Esophagus squamous epithelium (tissue), 5 donors: Measurements from ENCODE around the gene CAND2. TPM values are rescaled to one million over a fixed set of nuclear protein-coding genes. Genes with fewer than 3 reads are reported as not detected.
A peak's percentile ranks its signal among the peaks of the same experiment; 100 is the strongest.
"Not testable (repeated sequence)": the region's sequence is repeated elsewhere in the genome, so short reads cannot be mapped to it uniquely, and the experiment has no call there.

Source experiments
- DNase-seq: peaks from one replicate; lab custom pipeline; 2025; lab: John Stamatoyannopoulos, UW
- H3K27ac ChIP-seq, 4 donors: fragments of 200-600 bp; sonication (generic); one replicate each; pipeline ENCODE4 v1.5.1; 2016 to 2019; ENCODE audit warnings: mild to moderate bottlenecking in 1 of 4
- H3K27me3 ChIP-seq, 4 donors: fragments of 200-600 bp; sonication (generic); 1 replicate in 3 of 4; 2 replicates in 1 of 4; pipeline versions ENCODE4 v1.5.1 to v1.6.0; 2017 to 2021; ENCODE audit warnings: antibody characterized with exemption in 1 of 4
- H3K36me3 ChIP-seq, 3 donors: fragments of 200-600 bp; sonication (generic); one replicate each; pipeline ENCODE4 v1.5.1; 2016 to 2019
- H3K4me1 ChIP-seq, 3 donors: fragments of 200-600 bp; sonication (generic); one replicate each; pipeline ENCODE4 v1.5.1; 2017 to 2019
- H3K4me3 ChIP-seq, 4 donors: fragments of 200-600 bp; sonication (generic); 1 replicate in 3 of 4; 2 replicates in 1 of 4; pipeline ENCODE4 v1.5.1; 2016 to 2019; ENCODE audit warnings: mild to moderate bottlenecking in 2 of 4, moderate library complexity in 1 of 4
- H3K9me3 ChIP-seq, 3 donors: fragments of 200-600 bp; sonication (generic); one replicate each; pipeline ENCODE4 v1.5.1; 2016 to 2019
- CTCF ChIP-seq, 6 experiments: fragments of 450-650 bp in 4 of 6; fragments of 200-600 bp in 2 of 6; sonication (generic) in 2 of 6; IDR thresholded peaks; one replicate each; pipeline ENCODE4 v1.5.1; 2016 to 2019; ENCODE audit warnings: antibody characterized with exemption in 6 of 6, mild to moderate bottlenecking in 4 of 6, moderate library complexity in 4 of 6
- POLR2A ChIP-seq, 4 donors: fragments of 450-650 bp; IDR thresholded peaks; one replicate each; pipeline ENCODE4 v1.6.1; 2017; ENCODE audit warnings: antibody characterized with exemption in 4 of 4, mild to moderate bottlenecking in 4 of 4, moderate library complexity in 3 of 4
- WGBS, 2 donors: methylation state at CpG; one replicate each; pipeline ENCODE4 v1.1.5; 2018; 5-methylcytosine and 5-hydroxymethylcytosine counted together
- intact Hi-C: fragments of 100-400 bp; cut with DNase I; formaldehyde crosslinking; loops from one replicate; pipeline ENCODE4 v1.15.0; 2022
- total RNA-seq, 4 donors: library from RNA; depleted of rRNA; stranded (reverse); fragments of >200 nt; gene quantifications; one replicate each; pipeline ENCODE4 v1.1.0, GENCODE V29; 2016
- donor health status: DM: yes; HTN: yes; CAD: no.

The CAND2 gene
- total RNA-seq, 4 donors from 2014 or later, result 0.61 to 1.7 (median 0.91) TPM

GRCh38 chr3:12785096-12785495 is 11.4 kb upstream of the CAND2 start:
- H3K4me3 ChIP-seq, result no peak overlapping the region
- WGBS, 2 donors, result 54 to 69% methylated on average over 4 of the region's 4 CpGs
- no peaks in the 10 kb centered on the region for H3K36me3 ChIP-seq
- peaks cover 0 to 9% (median 7%) of the 10 kb centered on the region in 3 donors for H3K4me1 ChIP-seq
- DNase-seq, result no peak
- no peak for TF ChIP-seq CTCF (IDR thresholded peaks at IDR 0.05)
- no peak for TF ChIP-seq POLR2A (IDR thresholded peaks at IDR 0.05)
- H3K9me3 ChIP-seq, result no peaks in the 10 kb centered on the region
- H3K27me3 ChIP-seq, result no peaks in the 10 kb centered on the region
- intact Hi-C loops, result no loop called here
- no peak overlapping the region for H3K27ac ChIP-seq

GRCh38 chr3:12787346-12787745 is 9.1 kb upstream of the CAND2 start:
- DNase-seq, H3K4me1 ChIP-seq, H3K4me3 ChIP-seq, H3K9me3 ChIP-seq, intact Hi-C loops, H3K36me3 ChIP-seq, H3K27ac ChIP-seq, H3K27me3 ChIP-seq: not testable (repeated sequence)
- WGBS, 2 donors, result 43 to 64% methylated on average over 5 to 8 of the region's 9 CpGs
- TF ChIP-seq CTCF (IDR thresholded peaks at IDR 0.05), result peak in 4 of 6 experiments; percentile 6 to 30 (median 24)

GRCh38 chr3:12787967-12788690 is 8.4 kb upstream of the CAND2 start:
- H3K27ac ChIP-seq, H3K36me3 ChIP-seq, H3K27me3 ChIP-seq, H3K9me3 ChIP-seq, intact Hi-C loops, DNase-seq, H3K4me1 ChIP-seq, H3K4me3 ChIP-seq: not testable (repeated sequence)
- whole genome bisulfite sequencing, 2 donors, result 84 to 85% methylated on average over 15 to 16 of the region's 23 CpGs

GRCh38 chr3:12791430-12791829 is 5.0 kb upstream of the CAND2 start:
- no peak overlapping the region for H3K4me3 ChIP-seq
- no peak overlapping the region for H3K27ac ChIP-seq
- WGBS, 2 donors, result 83 to 85% methylated on average over 1 of the region's 1 CpG
- H3K9me3 ChIP-seq, result no peaks in the 10 kb centered on the region
- H3K27me3 ChIP-seq, result no peaks in the 10 kb centered on the region
- intact Hi-C loops, result no loop called here
- peaks cover 0 to 7% (median 5%) of the 10 kb centered on the region in 3 donors for H3K4me1 ChIP-seq
- no peaks in the 10 kb centered on the region for H3K36me3 ChIP-seq
- no peak for DNase-seq
- TF ChIP-seq CTCF (IDR thresholded peaks at IDR 0.05), result no peak
- TF ChIP-seq POLR2A (IDR thresholded peaks at IDR 0.05), result no peak

- Histone ChIP-seq H3K27me3 (no peaks in the 10 kb centered on the region), H3K9me3 (no peaks in the 10 kb centered on the region), H3K36me3 (no peaks in the 10 kb centered on the region), H3K27ac (no peak overlapping the region), H3K4me1 (peaks cover 0 to 18% (median 8%) of the 10 kb centered on the region in 3 donors), H3K4me3 (no peak overlapping the region)
- DNase-seq, result no peak
- TF ChIP-seq POLR2A (IDR thresholded peaks at IDR 0.05) (no peak), CTCF (IDR thresholded peaks at IDR 0.05) (no peak)
- WGBS, 2 donors, result 81 to 96% methylated on average over 4 to 5 of the region's 5 CpGs
- intact Hi-C loops, result no loop called here
Measured at GRCh38 chr3:12793701-12794100, 2.8 kb upstream of the CAND2 start.
